ENCODE measurements around the gene ACOXL. TPM values are rescaled to one million over a fixed set of nuclear protein-coding genes. Genes with fewer than 3 reads are reported as not detected.

ACOXL gene
- total RNA-seq, 2 donors from 2014 or later: 11.7 to 12.3 TPM

DNA sequence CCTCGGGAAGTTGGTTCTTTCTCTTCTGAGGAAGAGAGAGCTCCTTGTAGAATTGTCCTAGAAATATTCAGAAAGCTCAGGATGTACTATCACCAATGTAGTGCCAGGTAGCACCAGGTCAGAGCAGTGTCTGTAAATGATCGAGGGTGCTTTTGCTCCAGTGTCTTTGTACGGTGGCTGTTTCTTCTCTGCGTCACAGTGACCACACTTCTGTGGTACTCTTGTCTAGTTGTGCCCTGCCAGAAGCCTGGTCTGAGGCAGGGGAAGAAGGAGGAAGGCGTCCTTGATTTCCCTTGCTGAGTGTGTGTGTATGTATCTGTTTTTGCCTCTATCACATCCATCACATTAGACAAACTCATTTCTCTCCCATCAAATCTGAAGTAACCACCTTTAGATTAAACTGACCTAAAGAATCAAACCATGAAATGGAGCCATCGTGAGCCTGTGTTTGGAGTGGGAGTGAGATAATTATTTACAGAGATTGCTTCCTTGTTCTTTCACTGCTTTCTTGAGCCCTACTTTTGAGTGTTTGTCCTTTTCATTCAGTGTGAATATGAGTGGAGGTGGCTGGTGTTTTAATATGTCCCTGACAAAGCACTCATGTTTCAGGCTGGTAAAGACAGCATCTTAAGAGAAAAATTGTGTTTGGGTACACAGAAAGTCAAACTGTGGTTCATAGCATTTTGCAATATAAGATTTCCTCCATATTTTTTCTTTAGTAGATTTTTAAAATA lies 97.2 kb downstream of the ACOXL start:
- TF ChIP-seq, protein P1, sequence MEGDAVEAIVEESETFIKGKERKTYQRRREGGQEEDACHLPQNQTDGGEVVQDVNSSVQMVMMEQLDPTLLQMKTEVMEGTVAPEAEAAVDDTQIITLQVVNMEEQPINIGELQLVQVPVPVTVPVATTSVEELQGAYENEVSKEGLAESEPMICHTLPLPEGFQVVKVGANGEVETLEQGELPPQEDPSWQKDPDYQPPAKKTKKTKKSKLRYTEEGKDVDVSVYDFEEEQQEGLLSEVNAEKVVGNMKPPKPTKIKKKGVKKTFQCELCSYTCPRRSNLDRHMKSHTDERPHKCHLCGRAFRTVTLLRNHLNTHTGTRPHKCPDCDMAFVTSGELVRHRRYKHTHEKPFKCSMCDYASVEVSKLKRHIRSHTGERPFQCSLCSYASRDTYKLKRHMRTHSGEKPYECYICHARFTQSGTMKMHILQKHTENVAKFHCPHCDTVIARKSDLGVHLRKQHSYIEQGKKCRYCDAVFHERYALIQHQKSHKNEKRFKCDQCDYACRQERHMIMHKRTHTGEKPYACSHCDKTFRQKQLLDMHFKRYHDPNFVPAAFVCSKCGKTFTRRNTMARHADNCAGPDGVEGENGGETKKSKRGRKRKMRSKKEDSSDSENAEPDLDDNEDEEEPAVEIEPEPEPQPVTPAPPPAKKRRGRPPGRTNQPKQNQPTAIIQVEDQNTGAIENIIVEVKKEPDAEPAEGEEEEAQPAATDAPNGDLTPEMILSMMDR (conservative IDR thresholded peaks at IDR 0.05): no peak
- H3K9me3 ChIP-seq (ENCODE audit: control insufficient read depth, low read length): no peaks in the 10 kb centered on the region
- H3K27ac ChIP-seq (ENCODE audit: low read depth, low read length): no peak overlapping the region
- H3K4me1 Mint-ChIP-seq: peaks cover 3% of the 10 kb centered on the region
- H3K27me3 ChIP-seq (ENCODE audit: control insufficient read depth, insufficient read depth, low read length, poor library complexity, severe bottlenecking): no peaks in the 10 kb centered on the region
- no peak overlapping the region for H3K9ac ChIP-seq (ENCODE audit: extremely low read depth, low read length, poor library complexity, severe bottlenecking)
- H3K4me3 ChIP-seq (ENCODE audit: low read length): no peak overlapping the region
- no peak overlapping the region for H3K27ac Mint-ChIP-seq
- no peak for DNase-seq
- H3K4me1 ChIP-seq (ENCODE audit: control insufficient read depth, insufficient read depth, low read length): no peaks in the 10 kb centered on the region
- peaks cover 31% of the 10 kb centered on the region for H3K36me3 Mint-ChIP-seq (ENCODE audit: low read depth)
- whole genome bisulfite sequencing, 2 experiments (ENCODE audit: insufficient coverage in 1 of 2, insufficient read length in 1 of 2): 96 to 97% methylated on average over 4 to 5 of the region's 6 CpGs
- H3K27me3 Mint-ChIP-seq (ENCODE audit: insufficient read depth): no peaks in the 10 kb centered on the region
- H3K4me3 Mint-ChIP-seq: no peak overlapping the region
- H3K9me3 Mint-ChIP-seq: peaks cover 8% of the 10 kb centered on the region
- H3K36me3 ChIP-seq (ENCODE audit: control insufficient read depth, insufficient read depth, low read length): no peaks in the 10 kb centered on the region

DNA sequence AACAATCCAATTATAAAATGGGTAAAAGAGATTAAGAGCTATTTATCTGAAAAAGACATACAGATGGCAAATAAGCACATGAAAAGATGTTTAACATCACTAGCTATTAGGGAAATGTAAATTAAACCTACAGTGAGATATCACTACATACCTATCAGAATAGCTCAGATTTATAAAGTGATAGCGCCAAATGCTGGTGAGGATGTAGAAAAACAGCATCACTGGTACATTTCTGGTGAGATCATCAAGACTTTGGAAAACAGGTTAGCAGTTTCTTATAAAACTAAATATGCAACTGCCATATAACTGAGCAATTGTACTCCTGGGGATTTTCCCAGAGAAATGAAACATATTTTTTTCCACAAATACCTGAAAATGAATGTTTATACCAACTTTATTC lies 100.4 kb downstream of the ACOXL start:
- H3K27ac Mint-ChIP-seq: no peak overlapping the region
- H3K27ac ChIP-seq (ENCODE audit: low read depth, low read length): no peak overlapping the region
- H3K4me3 Mint-ChIP-seq: no peak overlapping the region
- no peaks in the 10 kb centered on the region for H3K27me3 ChIP-seq (ENCODE audit: control insufficient read depth, insufficient read depth, low read length, poor library complexity, severe bottlenecking)
- no peaks in the 10 kb centered on the region for H3K9me3 Mint-ChIP-seq
- H3K9me3 ChIP-seq (ENCODE audit: control insufficient read depth, low read length): no peaks in the 10 kb centered on the region
- no peak for DNase-seq
- TF ChIP-seq, protein P1 (conservative IDR thresholded peaks at IDR 0.05): no peak
- no peaks in the 10 kb centered on the region for H3K27me3 Mint-ChIP-seq (ENCODE audit: insufficient read depth)
- H3K36me3 ChIP-seq (ENCODE audit: control insufficient read depth, insufficient read depth, low read length): no peaks in the 10 kb centered on the region
- WGBS, 2 experiments (ENCODE audit: insufficient coverage in 1 of 2, insufficient read length in 1 of 2): 100% methylated on average over 1 of the region's 1 CpG
- no peak overlapping the region for H3K9ac ChIP-seq (ENCODE audit: extremely low read depth, low read length, poor library complexity, severe bottlenecking)
- H3K4me1 Mint-ChIP-seq: peaks cover 13% of the 10 kb centered on the region
- H3K36me3 Mint-ChIP-seq (ENCODE audit: low read depth): peaks cover 11% of the 10 kb centered on the region
- peaks cover 1% of the 10 kb centered on the region for H3K4me1 ChIP-seq (ENCODE audit: control insufficient read depth, insufficient read depth, low read length)
- H3K4me3 ChIP-seq (ENCODE audit: low read length): no peak overlapping the region

DNA sequence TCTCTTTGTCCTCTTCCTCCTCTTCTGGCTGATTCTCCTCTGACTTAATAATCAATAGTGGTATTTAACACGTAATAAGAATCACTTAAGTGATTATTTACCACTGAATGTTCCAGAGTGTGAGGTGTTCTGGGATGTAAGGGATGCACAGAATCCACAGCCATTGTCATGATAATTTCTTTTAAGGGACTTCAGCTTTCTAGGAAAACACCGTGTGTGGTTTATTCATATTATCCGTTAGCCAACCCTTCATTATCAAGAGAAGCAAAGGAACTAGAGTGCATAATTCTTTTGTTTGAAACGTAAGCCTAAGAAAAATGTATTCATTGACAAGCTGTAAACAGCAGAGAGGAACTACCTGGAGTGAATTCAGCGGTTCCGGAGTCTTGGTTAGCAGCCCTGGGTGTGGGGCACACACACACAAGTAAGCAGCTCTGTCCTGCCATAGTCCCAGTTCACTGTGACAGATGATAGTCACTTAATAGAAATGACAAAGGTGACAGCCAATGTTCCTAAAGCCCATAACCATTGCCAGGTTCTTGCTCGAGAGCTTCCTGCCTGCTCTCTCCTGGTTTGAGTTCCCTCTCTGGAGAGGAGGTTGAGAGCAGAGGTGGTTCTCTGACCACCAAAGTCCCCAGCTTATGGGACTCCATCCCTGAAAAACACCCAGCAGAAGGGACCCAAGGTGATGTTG lies 101.9 kb downstream of the ACOXL start:
- peaks cover 28% of the 10 kb centered on the region for H3K4me1 Mint-ChIP-seq

More for the DNA sequence above, 101.9 kb downstream of the ACOXL start:
- Histone ChIP-seq H3K27ac (ENCODE audit: low read depth, low read length) (no peak overlapping the region), H3K4me3 (ENCODE audit: low read length) (no peak overlapping the region), H3K9me3 (ENCODE audit: control insufficient read depth, low read length) (no peaks in the 10 kb centered on the region), H3K36me3 (ENCODE audit: control insufficient read depth, insufficient read depth, low read length) (no peaks in the 10 kb centered on the region), H3K4me1 (ENCODE audit: control insufficient read depth, insufficient read depth, low read length) (peaks cover 4% of the 10 kb centered on the region), H3K27me3 (ENCODE audit: control insufficient read depth, insufficient read depth, low read length, poor library complexity, severe bottlenecking) (peaks cover under 1% of the 10 kb centered on the region), H3K9ac (ENCODE audit: extremely low read depth, low read length, poor library complexity, severe bottlenecking) (no peak overlapping the region)
- DNase-seq: no peak
- Mint-ChIP-seq H3K9me3 (no peaks in the 10 kb centered on the region), H3K4me3 (no peak overlapping the region), H3K27me3 (ENCODE audit: insufficient read depth) (no peaks in the 10 kb centered on the region), H3K27ac (no peak overlapping the region), H3K36me3 (ENCODE audit: low read depth) (peaks cover 7% of the 10 kb centered on the region)
- TF ChIP-seq, protein P1 (conservative IDR thresholded peaks at IDR 0.05): no peak
- 52 to 60% methylated on average over 6 to 7 of the region's 7 CpGs for WGBS, 2 experiments (ENCODE audit: insufficient coverage in 1 of 2, insufficient read length in 1 of 2)
